Fibroblast of skin of right biceps (primary cell): ENCODE measurements around the gene SLC1A2.

Experiments
- DNase-seq: peaks from one replicate; pipeline ENCODE4 v3.0.0-alpha.2; 2013

Gene SLC1A2

GRCh38 chr11:35214226-35214770 lies 205.1 kb downstream of the SLC1A2 start:
- no peak for DNase-seq

- DNase-seq, result no peak
These were observed 207.4 kb downstream of the SLC1A2 start for GRCh38 chr11:35211952-35212351.

GRCh38 chr11:35210876-35211546 lies 208.3 kb downstream of the SLC1A2 start:
- no peak for DNase-seq

- no peak for DNase-seq
These were observed 210.6 kb downstream of the SLC1A2 start for GRCh38 chr11:35208795-35209194.

- DNase-seq, result no peak
These were observed 211.6 kb downstream of the SLC1A2 start for GRCh38 chr11:35207471-35208403.

- DNase-seq, result no peak
These were observed 212.7 kb downstream of the SLC1A2 start for GRCh38 chr11:35206616-35207015.

GRCh38 chr11:35204614-35205013 lies 214.7 kb downstream of the SLC1A2 start:
- DNase-seq, result no peak
